ENCODE data around the gene SLC6A18.

The SLC6A18 gene

GRCh38 chr5:1247811-1248210, 22.6 kb downstream of the SLC6A18 start:
- no peaks in the 10 kb centered on the region for H3K9me3 ChIP-seq (ENCODE audit: insufficient read depth, low read length)
- no peaks in the 10 kb centered on the region for H3K79me2 ChIP-seq (ENCODE audit: insufficient read depth, low read length)
- H4K20me1 ChIP-seq (ENCODE audit: low read depth, low read length), result no peaks in the 10 kb centered on the region
- no peaks in the 10 kb centered on the region for H3K9me2 ChIP-seq (replicated peaks; ENCODE audit: insufficient read depth, low read length)
- no peak overlapping the region for H2AFZ ChIP-seq (ENCODE audit: low read depth, low read length, severe bottlenecking)
- H3K4me3 ChIP-seq (ENCODE audit: insufficient read depth, low read length, poor library complexity, severe bottlenecking), result no peak overlapping the region
- H3F3A ChIP-seq (ENCODE audit: insufficient read depth), result no peaks in the 10 kb centered on the region
- no peak overlapping the region for H3K9ac ChIP-seq (ENCODE audit: low read length)
- no peaks in the 10 kb centered on the region for H3K36me3 ChIP-seq (ENCODE audit: low read length)
- no peak overlapping the region for H3K4me2 ChIP-seq (ENCODE audit: low read depth, low read length, poor library complexity, severe bottlenecking)
- TF ChIP-seq, protein P1, sequence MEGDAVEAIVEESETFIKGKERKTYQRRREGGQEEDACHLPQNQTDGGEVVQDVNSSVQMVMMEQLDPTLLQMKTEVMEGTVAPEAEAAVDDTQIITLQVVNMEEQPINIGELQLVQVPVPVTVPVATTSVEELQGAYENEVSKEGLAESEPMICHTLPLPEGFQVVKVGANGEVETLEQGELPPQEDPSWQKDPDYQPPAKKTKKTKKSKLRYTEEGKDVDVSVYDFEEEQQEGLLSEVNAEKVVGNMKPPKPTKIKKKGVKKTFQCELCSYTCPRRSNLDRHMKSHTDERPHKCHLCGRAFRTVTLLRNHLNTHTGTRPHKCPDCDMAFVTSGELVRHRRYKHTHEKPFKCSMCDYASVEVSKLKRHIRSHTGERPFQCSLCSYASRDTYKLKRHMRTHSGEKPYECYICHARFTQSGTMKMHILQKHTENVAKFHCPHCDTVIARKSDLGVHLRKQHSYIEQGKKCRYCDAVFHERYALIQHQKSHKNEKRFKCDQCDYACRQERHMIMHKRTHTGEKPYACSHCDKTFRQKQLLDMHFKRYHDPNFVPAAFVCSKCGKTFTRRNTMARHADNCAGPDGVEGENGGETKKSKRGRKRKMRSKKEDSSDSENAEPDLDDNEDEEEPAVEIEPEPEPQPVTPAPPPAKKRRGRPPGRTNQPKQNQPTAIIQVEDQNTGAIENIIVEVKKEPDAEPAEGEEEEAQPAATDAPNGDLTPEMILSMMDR (IDR thresholded peaks at IDR 0.05; ENCODE audit: insufficient read depth, low read length, poor library complexity, severe bottlenecking), result no peak
- no peak for TF ChIP-seq EZH2phosphoT487 (conservative IDR thresholded peaks at IDR 0.05; ENCODE audit: low read length)
- no peak overlapping the region for H3K27ac ChIP-seq (ENCODE audit: low read depth, low read length)
- no peaks in the 10 kb centered on the region for H3K27me3 ChIP-seq (ENCODE audit: low read length)

DNA sequence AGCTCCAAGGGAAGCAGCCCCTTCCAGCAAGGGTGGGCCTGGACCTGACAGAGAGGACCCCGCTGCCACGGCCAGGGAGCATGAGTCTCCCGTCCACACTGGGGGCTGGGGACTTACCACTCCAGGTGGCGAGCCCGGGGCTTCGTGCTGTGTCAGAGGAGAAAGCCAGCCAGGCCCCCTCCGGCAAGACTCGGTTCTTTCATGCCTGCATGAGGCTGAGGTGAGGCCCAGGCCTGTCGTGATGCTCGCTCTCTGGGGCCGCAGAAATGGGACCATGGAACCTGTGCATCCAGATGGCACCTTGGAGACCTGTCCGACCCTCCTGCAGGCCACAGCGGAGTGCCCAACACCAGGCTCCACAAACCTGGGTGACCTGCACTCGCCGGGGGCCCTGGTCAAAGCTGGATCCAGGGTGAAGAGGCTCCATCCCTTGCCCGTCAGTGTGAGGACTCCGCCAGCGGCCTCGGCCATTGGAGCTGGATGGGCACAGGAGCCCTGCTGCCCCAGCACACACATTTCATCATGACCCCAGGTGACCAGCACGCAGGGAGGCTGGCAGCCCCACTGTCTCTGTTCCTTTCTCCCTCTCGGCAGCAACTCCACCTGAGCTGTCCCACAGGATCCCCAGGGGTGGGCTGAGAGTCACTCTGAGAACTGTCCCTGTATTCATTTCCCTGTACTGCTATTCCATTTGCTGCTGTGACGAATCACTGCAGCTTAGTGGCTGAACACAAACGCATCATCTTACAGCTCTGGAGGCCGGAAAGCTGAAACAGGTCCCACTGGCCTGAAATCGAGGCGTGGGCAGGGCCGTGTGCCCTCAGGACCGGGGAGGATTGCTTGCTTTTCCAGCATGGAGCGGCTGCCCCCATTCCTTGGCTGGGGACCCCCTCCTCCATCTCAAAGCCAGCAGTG, 24.4 kb downstream of the SLC6A18 start:
- H3F3A ChIP-seq (ENCODE audit: insufficient read depth), result no peaks in the 10 kb centered on the region
- H3K9ac ChIP-seq (ENCODE audit: low read length), result no peak overlapping the region
- no peak overlapping the region for H3K4me2 ChIP-seq (ENCODE audit: low read depth, low read length, poor library complexity, severe bottlenecking)
- no peak overlapping the region for H2AFZ ChIP-seq (ENCODE audit: low read depth, low read length, severe bottlenecking)
- no peaks in the 10 kb centered on the region for H4K20me1 ChIP-seq (ENCODE audit: low read depth, low read length)
- no peaks in the 10 kb centered on the region for H3K79me2 ChIP-seq (ENCODE audit: insufficient read depth, low read length)
- H3K36me3 ChIP-seq (ENCODE audit: low read length), result no peaks in the 10 kb centered on the region
- TF ChIP-seq, protein P1 (IDR thresholded peaks at IDR 0.05; ENCODE audit: insufficient read depth, low read length, poor library complexity, severe bottlenecking), result no peak
- TF ChIP-seq EZH2phosphoT487 (conservative IDR thresholded peaks at IDR 0.05; ENCODE audit: low read length), result no peak
- H3K9me2 ChIP-seq (replicated peaks; ENCODE audit: insufficient read depth, low read length), result no peaks in the 10 kb centered on the region
- H3K4me3 ChIP-seq (ENCODE audit: insufficient read depth, low read length, poor library complexity, severe bottlenecking), result no peak overlapping the region
- no peaks in the 10 kb centered on the region for H3K27me3 ChIP-seq (ENCODE audit: low read length)
- H3K9me3 ChIP-seq (ENCODE audit: insufficient read depth, low read length), result no peaks in the 10 kb centered on the region
- no peak overlapping the region for H3K27ac ChIP-seq (ENCODE audit: low read depth, low read length)

DNA sequence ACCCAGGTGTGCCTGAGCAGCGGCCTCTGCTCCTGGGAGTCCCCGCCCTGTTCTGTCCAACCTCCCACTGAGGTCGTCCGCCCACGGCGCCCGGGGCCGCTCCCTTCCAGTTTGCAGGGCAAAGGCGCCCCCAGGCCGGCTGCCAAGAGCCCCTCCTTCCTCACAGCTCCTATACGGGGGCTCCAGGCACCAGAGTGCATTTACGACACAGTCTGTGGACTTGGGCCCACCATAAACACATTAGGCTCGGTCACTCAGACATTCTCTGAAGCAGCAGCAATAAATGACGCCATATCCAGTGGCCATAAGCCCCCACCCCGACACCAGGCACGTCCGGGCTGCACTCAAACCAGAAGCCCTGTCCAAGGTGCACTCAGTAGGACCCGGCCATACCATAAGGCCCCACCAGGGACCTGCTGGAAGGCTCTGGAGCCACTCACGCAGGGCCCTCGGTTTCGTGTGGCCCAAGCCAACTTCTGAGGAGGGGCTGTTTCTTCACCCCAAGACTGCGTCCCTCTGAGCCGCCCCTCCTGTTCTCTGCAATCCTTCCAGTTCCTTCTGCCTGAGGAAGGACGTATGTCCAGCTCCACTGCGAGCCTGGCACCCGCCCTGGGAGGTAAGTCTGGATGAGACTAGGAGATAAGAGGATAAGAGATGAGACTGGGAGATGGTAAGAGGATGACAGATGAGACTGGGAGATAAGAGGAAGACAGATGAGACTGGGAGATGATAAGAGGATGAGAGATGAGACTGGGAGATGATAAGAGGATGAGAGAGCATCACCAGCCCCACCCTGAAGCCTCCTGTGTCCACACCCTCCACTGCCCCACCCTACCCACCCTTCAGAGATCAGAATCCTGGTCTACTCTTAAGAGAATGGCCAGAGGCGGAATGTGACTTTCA, 26.7 kb downstream of the SLC6A18 start:
- no peaks in the 10 kb centered on the region for H4K20me1 ChIP-seq (ENCODE audit: low read depth, low read length)
- no peaks in the 10 kb centered on the region for H3K36me3 ChIP-seq (ENCODE audit: low read length)
- H3K9me3 ChIP-seq (ENCODE audit: insufficient read depth, low read length), result no peaks in the 10 kb centered on the region
- no peaks in the 10 kb centered on the region for H3K79me2 ChIP-seq (ENCODE audit: insufficient read depth, low read length)
- H2AFZ ChIP-seq (ENCODE audit: low read depth, low read length, severe bottlenecking), result no peak overlapping the region
- no peaks in the 10 kb centered on the region for H3F3A ChIP-seq (ENCODE audit: insufficient read depth)
- H3K4me3 ChIP-seq (ENCODE audit: insufficient read depth, low read length, poor library complexity, severe bottlenecking), result no peak overlapping the region
- H3K4me2 ChIP-seq (ENCODE audit: low read depth, low read length, poor library complexity, severe bottlenecking), result no peak overlapping the region
- TF ChIP-seq, protein P1 (IDR thresholded peaks at IDR 0.05; ENCODE audit: insufficient read depth, low read length, poor library complexity, severe bottlenecking), result no peak
- no peak for TF ChIP-seq EZH2phosphoT487 (conservative IDR thresholded peaks at IDR 0.05; ENCODE audit: low read length)
- no peak overlapping the region for H3K9ac ChIP-seq (ENCODE audit: low read length)
- H3K9me2 ChIP-seq (replicated peaks; ENCODE audit: insufficient read depth, low read length), result no peaks in the 10 kb centered on the region
- no peak overlapping the region for H3K27ac ChIP-seq (ENCODE audit: low read depth, low read length)
- H3K27me3 ChIP-seq (ENCODE audit: low read length), result no peaks in the 10 kb centered on the region

Data from SU-DHL-6 (cell line).